Astrocyte (in vitro differentiated cells and primary cell): Measurements from ENCODE around the gene STX17. TPM values are rescaled to one million over a fixed set of nuclear protein-coding genes. Genes with fewer than 3 reads are reported as not detected.

ENCODE experiments used
- DNase-seq: peaks from one replicate; pipeline ENCODE4 v3.0.0-alpha.2; 2010; ENCODE audit warnings: low read depth
- FAIRE-seq: peaks from 2 replicates; lab custom pipeline; 2011; peaks lifted over from hg19 to GRCh38; lab: Jason Lieb, UNC
- H2AFZ ChIP-seq: 2 replicates; pipeline ENCODE4 v1.6.0; 2012; ENCODE audit warnings: low read depth, low read length, inconsistent platforms
- H3K27ac ChIP-seq: 2 replicates; pipeline ENCODE4 v1.5.1; 2011; ENCODE audit warnings: low read depth, low read length, inconsistent platforms
- H3K27me3 ChIP-seq: 2 replicates; pipeline ENCODE4 v1.6.0; 2011; ENCODE audit warnings: low read length, inconsistent platforms; ENCODE audit not compliant: insufficient read depth
- H3K36me3 ChIP-seq: 2 replicates; pipeline ENCODE4 v1.5.1; 2011; ENCODE audit warnings: low read length, inconsistent platforms; ENCODE audit not compliant: insufficient read depth
- H3K4me1 ChIP-seq: 2 replicates; pipeline ENCODE4 v1.5.1; 2011; ENCODE audit warnings: low read length, inconsistent platforms; ENCODE audit not compliant: insufficient read depth
- H3K4me2 ChIP-seq: 2 replicates; pipeline ENCODE4 v1.6.0; 2012; ENCODE audit warnings: low read length, inconsistent platforms
- H3K4me3 ChIP-seq: 2 replicates; pipeline ENCODE4 v1.5.1; 2011; ENCODE audit warnings: low read depth, mild to moderate bottlenecking, low read length, inconsistent platforms; ENCODE audit not compliant: insufficient read depth
- H3K79me2 ChIP-seq: 2 replicates; pipeline ENCODE4 v1.6.0; 2012; ENCODE audit warnings: mild to moderate bottlenecking, low read length, inconsistent platforms; ENCODE audit not compliant: insufficient read depth
- H3K9ac ChIP-seq: 2 replicates; pipeline ENCODE4 v1.6.0; 2012; ENCODE audit warnings: mild to moderate bottlenecking, low read length, inconsistent platforms
- H3K9me3 ChIP-seq: 2 replicates; pipeline ENCODE4 v1.5.1; 2012; ENCODE audit warnings: low read depth, mild to moderate bottlenecking, low read length, inconsistent platforms; ENCODE audit not compliant: insufficient read depth
- H4K20me1 ChIP-seq: 2 replicates; pipeline ENCODE4 v1.6.0; 2012; ENCODE audit warnings: low read length, inconsistent platforms; ENCODE audit not compliant: insufficient read depth
- H3K27ac Mint-ChIP-seq: one replicate; pipeline ENCODE4 v1.8.0; 2021; ENCODE audit warnings: mild to moderate bottlenecking, mixed read lengths; ENCODE audit not compliant: unreplicated experiment
- H3K27me3 Mint-ChIP-seq: one replicate; pipeline ENCODE4 v1.8.0; 2021; ENCODE audit warnings: low read depth, mixed read lengths; ENCODE audit not compliant: unreplicated experiment
- H3K36me3 Mint-ChIP-seq: one replicate; pipeline ENCODE4 v1.8.0; 2021; ENCODE audit warnings: low read depth, mixed read lengths; ENCODE audit not compliant: unreplicated experiment
- H3K4me1 Mint-ChIP-seq: one replicate; pipeline ENCODE4 v1.8.0; 2021; ENCODE audit warnings: low read depth, mixed read lengths; ENCODE audit not compliant: unreplicated experiment
- H3K4me3 Mint-ChIP-seq: one replicate; pipeline ENCODE4 v1.8.0; 2021; ENCODE audit warnings: mild to moderate bottlenecking, moderate library complexity, mixed read lengths; ENCODE audit not compliant: unreplicated experiment
- H3K9me3 Mint-ChIP-seq: one replicate; pipeline ENCODE4 v1.8.0; 2021; ENCODE audit warnings: mild to moderate bottlenecking, mixed read lengths; ENCODE audit not compliant: unreplicated experiment
- CTCF ChIP-seq: IDR thresholded peaks from 2 replicates; pipeline ENCODE4 v1.5.1; 2011; ENCODE audit warnings: low read depth, mild to moderate bottlenecking, inconsistent platforms, low read length, moderate library complexity; ENCODE audit not compliant: insufficient read depth
- EZH2 ChIP-seq: IDR thresholded peaks from 2 replicates; pipeline ENCODE4 v1.6.1; 2012; ENCODE audit warnings: mild to moderate bottlenecking, low read length, inconsistent platforms; ENCODE audit not compliant: insufficient read depth
- total RNA-seq: library from RNA; stranded (reverse); gene quantifications from 2 replicates; pipeline ENCODE4 v1.2.1, GENCODE V29; 2021

Gene STX17
- total RNA-seq, 1 donor from 2014 or later: 28.3 TPM

GRCh38 chr9:99918134-99918533 lies 11.7 kb downstream of the STX17 start:
- DNase-seq (no peak), FAIRE-seq (no peak)
- Histone ChIP-seq H3K27ac (no peak overlapping the region), H3K36me3 (peaks cover 13% of the 10 kb centered on the region), H3K9me3 (no peaks in the 10 kb centered on the region), H3K79me2 (no peaks in the 10 kb centered on the region), H4K20me1 (no peaks in the 10 kb centered on the region), H3K27me3 (no peaks in the 10 kb centered on the region), H2AFZ (no peak overlapping the region), H3K4me3 (no peak overlapping the region), H3K4me1 (no peaks in the 10 kb centered on the region), H3K4me2 (no peak overlapping the region), H3K9ac (no peak overlapping the region)
- peaks cover 28% of the 10 kb centered on the region for H3K36me3 Mint-ChIP-seq
- no peaks in the 10 kb centered on the region for H3K4me1 Mint-ChIP-seq
- no peak overlapping the region for H3K4me3 Mint-ChIP-seq
- H3K27me3 Mint-ChIP-seq: no peaks in the 10 kb centered on the region
- peaks cover 2% of the 10 kb centered on the region for H3K9me3 Mint-ChIP-seq
- TF ChIP-seq EZH2 (no peak), CTCF (no peak)
- no peak overlapping the region for H3K27ac Mint-ChIP-seq

GRCh38 chr9:99919930-99920329 lies 13.5 kb downstream of the STX17 start:
- H3K4me3 Mint-ChIP-seq: no peak overlapping the region
- peaks cover 39% of the 10 kb centered on the region for H3K36me3 Mint-ChIP-seq

More at GRCh38 chr9:99919930-99920329, 13.5 kb downstream of the STX17 start:
- Mint-ChIP-seq H3K4me1 (no peaks in the 10 kb centered on the region), H3K27ac (no peak overlapping the region), H3K9me3 (peaks cover 2% of the 10 kb centered on the region), H3K27me3 (no peaks in the 10 kb centered on the region)
- H3K9me3 ChIP-seq: no peaks in the 10 kb centered on the region
- DNase-seq: no peak
- no peak overlapping the region for H3K27ac ChIP-seq
- H3K79me2 ChIP-seq: no peaks in the 10 kb centered on the region
- no peak for TF ChIP-seq EZH2
- no peak for TF ChIP-seq CTCF
- no peak overlapping the region for H3K4me3 ChIP-seq
- no peak overlapping the region for H2AFZ ChIP-seq
- peaks cover 16% of the 10 kb centered on the region for H3K36me3 ChIP-seq
- no peak overlapping the region for H3K4me2 ChIP-seq
- no peak overlapping the region for H3K9ac ChIP-seq
- no peaks in the 10 kb centered on the region for H3K4me1 ChIP-seq
- no peaks in the 10 kb centered on the region for H3K27me3 ChIP-seq
- FAIRE-seq: peak; percentile 13
- no peaks in the 10 kb centered on the region for H4K20me1 ChIP-seq
